HEK293 (cell line): ENCODE measurements around the gene C22orf42.

Experiments used
- YY1 ChIP-seq: fragments of 450-650 bp; formaldehyde crosslinking; IDR thresholded peaks from 2 replicates; pipeline ENCODE4 v1.5.1; 2018; ENCODE audit warnings: missing biosample characterization, missing genetic modification characterization
- ZBTB1 ChIP-seq: fragments of 450-650 bp; formaldehyde crosslinking; IDR thresholded peaks from 2 replicates; pipeline ENCODE4 v1.5.1; 2016; ENCODE audit warnings: missing biosample characterization, missing genetic modification characterization
- ZNF266 ChIP-seq: fragments of 450-650 bp; formaldehyde crosslinking; IDR thresholded peaks from 2 replicates; pipeline ENCODE4 v1.5.1; 2016; ENCODE audit warnings: missing biosample characterization, missing genetic modification characterization, low read depth
- ZNF274 ChIP-seq, 2 experiments: fragments of 200-500 bp in 1 of 2; fragments of 450-650 bp in 1 of 2; sonication (Bioruptor generic) in 1 of 2; formaldehyde crosslinking in 1 of 2; IDR thresholded peaks; 2 replicates each; pipeline versions ENCODE4 v1.5.1 to v1.6.1; 2014 to 2016; ENCODE audit warnings: borderline replicate concordance in 1 of 2, inconsistent platforms in 1 of 2, low read length in 1 of 2, missing biosample characterization in 1 of 2, missing genetic modification characterization in 1 of 2
- ZNF394 ChIP-seq: fragments of 450-650 bp; formaldehyde crosslinking; IDR thresholded peaks from 2 replicates; pipeline ENCODE4 v1.5.1; 2016; ENCODE audit warnings: missing biosample characterization, missing genetic modification characterization, mild to moderate bottlenecking, moderate library complexity, borderline replicate concordance
- ZNF558 ChIP-seq: fragments of 450-650 bp; formaldehyde crosslinking; IDR thresholded peaks from 2 replicates; pipeline ENCODE4 v1.5.1; 2016; ENCODE audit warnings: missing biosample characterization, missing genetic modification characterization
- ZNF660 ChIP-seq: fragments of 450-650 bp; IDR thresholded peaks from 2 replicates; pipeline ENCODE4 v1.5.1; 2018; ENCODE audit warnings: missing biosample characterization, mild to moderate bottlenecking, missing genetic modification characterization
- ZNF76 ChIP-seq: fragments of 450-650 bp; formaldehyde crosslinking; IDR thresholded peaks from 2 replicates; pipeline ENCODE4; 2016; ENCODE audit warnings: low read depth, missing biosample characterization, missing genetic modification characterization, borderline replicate concordance
- ZNF785 ChIP-seq: fragments of 450-650 bp; formaldehyde crosslinking; IDR thresholded peaks from 2 replicates; pipeline ENCODE4 v1.5.1; 2016; ENCODE audit warnings: missing biosample characterization, missing genetic modification characterization
- TF ChIP-seq, protein P1 (sequence below): fragments of 450-650 bp; formaldehyde crosslinking; IDR thresholded peaks from 2 replicates; pipeline ENCODE4 v1.5.1; 2016; ENCODE audit warnings: missing biosample characterization, missing genetic modification characterization

DNA sequence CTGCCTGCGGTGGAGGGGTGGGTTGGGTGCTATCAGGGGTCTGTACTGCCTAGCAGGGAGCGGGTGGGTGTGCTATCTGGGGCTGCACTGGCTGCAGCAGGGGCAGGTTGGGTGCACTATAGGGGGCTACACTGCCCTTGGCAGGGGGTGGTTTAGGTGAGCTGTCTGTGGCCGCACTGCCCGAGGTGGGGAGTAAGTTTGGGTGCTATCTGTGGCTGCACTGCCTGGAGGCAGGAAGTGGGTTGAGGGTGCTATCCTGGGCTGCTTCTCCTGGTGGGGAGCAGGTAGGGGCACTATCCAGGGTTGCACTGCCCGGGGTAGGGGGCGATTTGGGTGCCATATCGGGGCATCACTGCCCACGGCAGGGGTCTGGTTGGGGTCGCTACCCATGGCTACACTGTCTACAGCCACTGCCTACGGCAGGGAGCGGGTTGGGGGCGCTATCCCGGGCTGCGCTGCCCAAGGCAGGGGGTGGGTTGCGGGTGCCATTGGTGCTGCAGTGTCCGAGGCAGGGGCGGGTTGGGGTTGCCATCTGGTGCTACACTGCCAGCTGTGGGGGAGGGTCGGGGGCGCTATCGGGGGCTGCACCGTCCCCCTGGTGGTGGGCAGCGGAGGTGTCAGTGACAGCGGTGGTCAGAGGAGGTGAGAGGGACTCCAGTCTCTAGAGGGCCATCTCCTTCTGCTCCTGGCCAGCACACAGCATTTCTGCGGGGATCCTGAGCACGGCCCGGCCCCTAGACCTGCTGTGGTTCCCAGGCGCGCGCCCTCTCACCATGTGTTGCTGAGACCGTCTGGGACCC is 47.1 kb upstream of the C22orf42 start:
- TF ChIP-seq ZBTB1, result no peak
- TF ChIP-seq ZNF785 (tag by site-specific recombination), result no peak
- no peak for TF ChIP-seq ZNF274 (IDR thresholded peaks at IDR 0.05; ENCODE audit: low read length)
- TF ChIP-seq ZNF274 (tag by site-specific recombination; IDR thresholded peaks at IDR 0.05; ENCODE audit: borderline replicate concordance), result no peak
- TF ChIP-seq, protein P1, sequence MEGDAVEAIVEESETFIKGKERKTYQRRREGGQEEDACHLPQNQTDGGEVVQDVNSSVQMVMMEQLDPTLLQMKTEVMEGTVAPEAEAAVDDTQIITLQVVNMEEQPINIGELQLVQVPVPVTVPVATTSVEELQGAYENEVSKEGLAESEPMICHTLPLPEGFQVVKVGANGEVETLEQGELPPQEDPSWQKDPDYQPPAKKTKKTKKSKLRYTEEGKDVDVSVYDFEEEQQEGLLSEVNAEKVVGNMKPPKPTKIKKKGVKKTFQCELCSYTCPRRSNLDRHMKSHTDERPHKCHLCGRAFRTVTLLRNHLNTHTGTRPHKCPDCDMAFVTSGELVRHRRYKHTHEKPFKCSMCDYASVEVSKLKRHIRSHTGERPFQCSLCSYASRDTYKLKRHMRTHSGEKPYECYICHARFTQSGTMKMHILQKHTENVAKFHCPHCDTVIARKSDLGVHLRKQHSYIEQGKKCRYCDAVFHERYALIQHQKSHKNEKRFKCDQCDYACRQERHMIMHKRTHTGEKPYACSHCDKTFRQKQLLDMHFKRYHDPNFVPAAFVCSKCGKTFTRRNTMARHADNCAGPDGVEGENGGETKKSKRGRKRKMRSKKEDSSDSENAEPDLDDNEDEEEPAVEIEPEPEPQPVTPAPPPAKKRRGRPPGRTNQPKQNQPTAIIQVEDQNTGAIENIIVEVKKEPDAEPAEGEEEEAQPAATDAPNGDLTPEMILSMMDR (tag by site-specific recombination), result no peak
- TF ChIP-seq ZNF660 (tag by site-specific recombination), result no peak
- TF ChIP-seq ZNF558 (tag by site-specific recombination), result no peak
- no peak for TF ChIP-seq ZNF394
- TF ChIP-seq ZNF76, result no peak
- no peak for TF ChIP-seq YY1 (tag by site-specific recombination)
- no peak for TF ChIP-seq ZNF266 (tag by site-specific recombination)
